ENCODE measurements around the gene ZNF783. TPM values are rescaled to one million over a fixed set of nuclear protein-coding genes. Genes with fewer than 3 reads are reported as not detected.

The ZNF783 gene
- total and polyA plus RNA-seq, 9 of the 15 experiments (the other 6 are each of a cell fraction or from before 2014, with no cell fraction given), result 0.66 to 11.2 (median 5.4) TPM

- TF ChIP-seq ZZZ3 (IDR thresholded peaks at IDR 0.05), result no peak
- TF ChIP-seq NR1H2 (CRISPR knock-in tag; IDR thresholded peaks at IDR 0.05), result no peak
- TF ChIP-seq STAT5B (CRISPR knock-in tag; IDR thresholded peaks at IDR 0.05), result no peak
- no peak for TF ChIP-seq SAFB (IDR thresholded peaks at IDR 0.05; ENCODE audit: borderline replicate concordance, low read depth, low read length)
- no peak for TF ChIP-seq CHCHD3 (CRISPR knock-in tag; IDR thresholded peaks at IDR 0.05)
- TF ChIP-seq, protein P1, sequence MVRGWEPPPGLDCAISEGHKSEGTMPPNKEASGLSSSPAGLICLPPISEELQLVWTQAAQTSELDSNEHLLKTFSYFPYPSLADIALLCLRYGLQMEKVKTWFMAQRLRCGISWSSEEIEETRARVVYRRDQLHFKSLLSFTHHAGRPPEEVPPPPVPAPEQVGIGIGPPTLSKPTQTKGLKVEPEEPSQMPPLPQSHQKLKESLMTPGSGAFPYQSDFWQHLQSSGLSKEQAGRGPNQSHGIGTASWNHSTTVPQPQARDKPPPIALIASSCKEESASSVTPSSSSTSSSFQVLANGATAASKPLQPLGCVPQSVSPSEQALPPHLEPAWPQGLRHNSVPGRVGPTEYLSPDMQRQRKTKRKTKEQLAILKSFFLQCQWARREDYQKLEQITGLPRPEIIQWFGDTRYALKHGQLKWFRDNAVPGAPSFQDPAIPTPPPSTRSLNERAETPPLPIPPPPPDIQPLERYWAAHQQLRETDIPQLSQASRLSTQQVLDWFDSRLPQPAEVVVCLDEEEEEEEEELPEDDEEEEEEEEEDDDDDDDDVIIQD (CRISPR knock-in tag; IDR thresholded peaks at IDR 0.05), result no peak
These were observed 15.9 kb downstream of the ZNF783 start (continued) for GRCh38 chr7:149277871-149278270.

DNA sequence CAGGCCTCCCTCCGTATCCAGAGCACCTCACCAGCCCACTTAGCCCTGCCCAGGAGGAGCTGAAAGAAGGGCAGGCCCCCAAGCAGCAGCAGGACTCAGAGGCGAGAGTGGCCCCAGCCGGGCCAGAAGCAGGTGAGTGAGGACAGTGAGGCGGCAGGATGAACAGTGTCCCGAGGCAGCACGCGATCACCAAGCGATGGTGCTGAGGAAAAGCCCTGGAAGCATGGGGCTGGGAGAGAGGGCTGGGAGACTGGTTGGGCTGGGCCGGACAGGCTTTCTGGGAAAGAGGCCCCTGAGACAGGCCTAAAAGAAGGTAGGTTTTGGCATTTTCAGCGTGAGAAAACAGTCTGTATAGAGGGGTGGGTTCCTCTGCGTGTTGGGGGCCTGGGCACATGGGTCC, 16.4 kb downstream of the ZNF783 start:
- CTCF ChIA-PET (ENCODE audit: low intra/inter-chr PET ratio), result no interaction called here
- POLR2A ChIA-PET, result interaction anchor here (0.6 to 0.8 kb wide), 4 partner anchors 9 to 1445 kb away, joined by 3 to 5 read pairs (median 3); no protein-coding TSS in a partner anchor
- no peaks in the 10 kb centered on the region for H3K79me2 ChIP-seq (ENCODE audit: control insufficient read depth, insufficient read depth, low read length)

More for the DNA sequence above, 16.4 kb downstream of the ZNF783 start:
- Histone ChIP-seq H3K9me1 (ENCODE audit: control insufficient read depth, insufficient read depth, low read length) (no peaks in the 10 kb centered on the region), H3K4me3 (no peak overlapping the region), H3K27ac (ENCODE audit: extremely low read depth, low read depth, low read length) (no peak overlapping the region), H3K4me2 (ENCODE audit: insufficient read depth, low read length) (no peak overlapping the region), H3K36me3 (ENCODE audit: control insufficient read depth, insufficient read depth, low read length) (peaks cover 8% of the 10 kb centered on the region; the same call in 1 of the 3 replicates), H3K9ac (ENCODE audit: insufficient read depth in 1 of 2, low read depth in 2 of 2, low read length in 2 of 2) (peak overlapping the region in 1 of 2 experiments; percentile 55; a peak in 2 of 4 replicates), H3K4me1 (replicated peaks in 1 of 2; ENCODE audit: control insufficient read depth in 2 of 2, insufficient read depth in 2 of 2, low read length in 2 of 2) (peaks cover 0 to 14% of the 10 kb centered on the region in 2 experiments; a peak in 1 of 5 replicates), H4K20me1 (replicated peaks; ENCODE audit: control insufficient read depth, insufficient read depth, low read length) (peaks cover 13% of the 10 kb centered on the region), H3K9me3 (replicated peaks; ENCODE audit: control insufficient read depth, insufficient read depth, low read depth, low read length) (no peaks in the 10 kb centered on the region), H3K27me3 (ENCODE audit: control insufficient read depth in 2 of 2, insufficient read depth in 2 of 2, low read length in 2 of 2) (peaks cover 36 to 54% of the 10 kb centered on the region in 2 experiments), H2AFZ (ENCODE audit: low read depth, low read length) (no peak overlapping the region)
- WGBS (ENCODE audit: insufficient coverage, low coverage, missing lambda C conversion rate), result 37% methylated on average over 11 of the region's 11 CpGs
- no peak for FAIRE-seq
- BruUV-seq (replicated peaks), result no TSS peak
- intact Hi-C loops (cut with micrococcal nuclease), result no loop called here
- ATAC-seq, result no peak
- in situ Hi-C loops (cut with MboI), result no loop called here
- TF ChIP-seq HDAC6 (IDR thresholded peaks at IDR 0.05; ENCODE audit: low read depth, low read length) (no peak), POLR2G (IDR thresholded peaks at IDR 0.05; ENCODE audit: low read depth, low read length) (0 out of 2 replicates have a peak, but pooled peaks have one; percentile 17)
- DNase-seq (ENCODE audit: extremely low read depth in 1 of 4, low spot score in 3 of 4), result no peak
